Activated CD4-positive, alpha-beta T cell treated with anti-CD3 and anti-CD28 coated beads, Interleukin-2, Interleukin-6, amounts not matched to agents 100 ng/mL and 50 ng/mL, durations not matched to agents 16 hours and 8 hours (primary cell): ENCODE data around the gene CFTR.
"Not testable (repeated sequence)": the region's sequence is repeated elsewhere in the genome, so short reads cannot be mapped to it uniquely, and the experiment has no call there.

ENCODE experiments used
- DNase-seq: peaks from one replicate; pipeline ENCODE4 v3.0.0-alpha.2; 2020

The CFTR gene

DNA sequence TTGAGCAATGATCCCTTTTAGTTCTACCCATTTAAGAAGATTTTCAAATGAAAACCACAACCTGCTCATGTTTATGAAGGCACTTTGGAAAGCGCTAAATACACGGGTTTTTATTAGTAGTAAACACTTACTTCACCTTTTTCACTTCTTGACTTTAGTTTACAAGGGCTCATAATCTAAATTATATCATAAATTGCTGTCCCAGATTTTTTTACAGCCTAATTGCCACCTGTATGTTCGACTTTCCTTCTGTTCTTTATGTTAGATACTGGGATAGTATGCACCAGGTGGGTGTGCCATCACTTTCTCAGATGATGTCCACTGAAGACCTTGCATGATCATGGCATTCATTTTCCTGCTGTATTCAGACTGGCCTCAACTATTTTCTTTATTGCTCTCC is 22.5 kb downstream of the CFTR start:
- DNase-seq = no peak

DNA sequence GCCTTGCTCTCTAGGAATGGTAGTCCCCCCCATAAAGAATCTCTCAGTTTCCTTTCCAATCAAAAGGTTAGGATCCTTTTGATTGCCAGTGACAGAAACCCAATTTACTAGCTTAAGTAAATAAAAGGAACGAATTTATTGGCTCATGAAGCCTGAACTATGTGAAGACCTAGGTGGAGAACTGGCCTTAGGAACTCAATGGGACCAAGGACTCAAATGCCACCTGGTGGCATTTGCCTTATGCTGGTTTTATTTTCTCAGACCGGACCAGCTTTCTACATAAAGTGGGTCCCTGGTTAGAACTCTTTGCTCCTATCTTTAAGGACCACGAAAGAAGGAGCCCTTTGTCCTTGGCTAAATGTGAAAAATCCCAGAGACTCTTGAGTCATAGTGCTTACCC is 25.4 kb downstream of the CFTR start:
- DNase-seq = no peak

DNA sequence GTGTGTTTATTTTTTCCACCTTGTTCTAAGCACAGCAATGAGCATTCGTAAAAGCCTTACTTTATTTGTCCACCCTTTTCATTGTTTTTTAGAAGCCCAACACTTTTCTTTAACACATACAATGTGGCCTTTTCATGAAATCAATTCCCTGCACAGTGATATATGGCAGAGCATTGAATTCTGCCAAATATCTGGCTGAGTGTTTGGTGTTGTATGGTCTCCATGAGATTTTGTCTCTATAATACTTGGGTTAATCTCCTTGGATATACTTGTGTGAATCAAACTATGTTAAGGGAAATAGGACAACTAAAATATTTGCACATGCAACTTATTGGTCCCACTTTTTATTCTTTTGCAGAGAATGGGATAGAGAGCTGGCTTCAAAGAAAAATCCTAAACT is 28.9 kb downstream of the CFTR start:
- no peak for DNase-seq

DNA sequence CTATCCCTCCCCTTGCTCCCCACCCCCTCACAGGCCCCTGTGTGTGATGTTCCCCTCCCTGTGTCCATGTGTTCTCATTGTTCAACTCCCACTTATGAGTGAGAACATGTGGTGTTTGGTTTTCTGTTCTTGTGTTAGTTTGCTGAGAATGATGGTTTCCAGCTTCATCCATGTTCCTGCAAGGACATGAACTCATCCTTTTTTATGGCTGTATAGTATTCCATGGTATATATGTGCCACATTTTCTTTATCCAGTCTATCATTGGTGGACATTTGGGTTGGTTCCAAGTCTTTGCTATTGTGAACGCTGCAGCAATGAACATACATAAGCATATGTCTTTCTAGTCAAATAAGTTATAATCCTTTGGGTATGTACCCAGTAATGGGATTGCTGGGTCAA is 37.4 kb downstream of the CFTR start:
- DNase-seq = not testable (repeated sequence)

DNA sequence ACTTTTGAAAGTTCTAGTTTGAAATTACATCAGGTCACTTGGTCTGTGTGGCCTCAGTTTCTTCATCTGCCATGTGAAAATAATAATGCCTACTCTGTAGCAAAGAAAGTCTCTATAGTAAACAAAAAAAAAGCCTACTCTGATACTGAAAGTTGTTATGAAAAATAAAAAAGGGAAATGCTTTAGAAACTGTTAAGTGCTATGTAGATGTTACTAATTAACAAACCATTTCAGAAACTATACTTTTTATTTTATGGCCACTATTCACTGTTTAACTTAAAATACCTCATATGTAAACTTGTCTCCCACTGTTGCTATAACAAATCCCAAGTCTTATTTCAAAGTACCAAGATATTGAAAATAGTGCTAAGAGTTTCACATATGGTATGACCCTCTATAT is 50.6 kb downstream of the CFTR start:
- DNase-seq = no peak

DNA sequence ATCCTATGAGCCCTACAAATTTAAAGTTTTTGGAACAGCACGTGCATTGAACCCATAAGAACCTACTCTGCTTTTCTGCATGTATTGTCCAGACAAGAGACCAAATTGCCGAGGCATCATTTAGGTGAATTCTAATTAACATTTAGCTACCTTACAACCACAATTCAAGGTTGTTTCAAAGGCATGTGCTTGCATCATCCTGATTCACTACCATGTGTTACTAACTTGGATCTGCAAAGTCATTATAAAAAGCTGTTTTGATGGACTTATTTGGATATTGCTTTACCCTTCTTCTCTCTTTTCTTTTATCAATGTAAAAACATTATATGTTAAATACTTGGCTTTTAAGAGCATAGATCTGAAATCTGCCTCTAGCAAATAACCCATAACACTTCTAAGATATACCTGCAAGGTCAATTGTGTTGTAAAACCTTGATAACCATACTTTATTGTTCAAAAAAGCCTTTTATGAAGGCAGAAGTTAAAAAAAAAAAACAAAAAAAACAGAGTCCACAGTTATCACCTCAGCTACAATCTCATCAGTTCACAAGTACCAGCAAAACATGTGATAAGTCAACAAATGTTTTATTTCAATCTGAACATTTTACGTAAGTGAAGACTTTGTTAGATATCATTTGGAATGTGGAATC is 51.9 kb downstream of the CFTR start:
- DNase-seq = no peak

DNA sequence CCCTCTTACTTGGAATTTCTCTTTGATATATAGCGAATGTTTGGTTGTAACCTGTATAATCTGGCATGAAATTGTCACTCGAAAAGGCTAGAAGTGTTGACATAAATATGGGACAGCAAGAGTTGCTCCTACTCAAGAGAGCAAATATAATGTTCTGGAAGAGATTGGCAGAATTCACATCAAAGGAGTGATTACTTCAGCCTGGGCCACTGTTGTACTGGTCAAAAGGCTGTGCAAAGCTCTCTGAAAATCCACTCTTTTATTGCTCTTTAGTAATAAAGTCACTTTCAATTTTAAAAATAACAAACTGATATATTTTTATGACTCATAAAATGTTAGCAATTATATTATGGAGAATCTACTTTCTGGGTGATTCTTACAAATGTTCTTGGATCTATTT is 58.2 kb downstream of the CFTR start:
- no peak for DNase-seq

DNA sequence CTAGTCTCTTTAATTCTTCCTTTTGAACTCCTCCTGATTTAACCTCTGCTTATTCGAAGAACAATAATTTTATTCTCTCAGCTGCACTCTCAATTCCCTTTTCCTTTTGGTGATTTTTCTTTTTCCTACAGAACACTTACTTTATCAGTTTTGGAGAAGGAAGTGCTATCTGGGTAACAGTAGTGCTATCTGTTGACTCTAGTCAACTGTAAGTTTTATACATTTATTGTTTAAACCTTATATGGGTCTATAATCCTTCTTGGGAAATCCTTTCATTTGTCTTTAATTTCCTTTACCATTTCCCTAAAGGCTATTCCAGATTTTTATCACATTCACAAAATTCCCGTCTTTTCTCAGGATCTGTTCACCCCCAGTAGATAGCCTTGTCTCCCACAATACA is 64.2 kb downstream of the CFTR start:
- DNase-seq = no peak

DNA sequence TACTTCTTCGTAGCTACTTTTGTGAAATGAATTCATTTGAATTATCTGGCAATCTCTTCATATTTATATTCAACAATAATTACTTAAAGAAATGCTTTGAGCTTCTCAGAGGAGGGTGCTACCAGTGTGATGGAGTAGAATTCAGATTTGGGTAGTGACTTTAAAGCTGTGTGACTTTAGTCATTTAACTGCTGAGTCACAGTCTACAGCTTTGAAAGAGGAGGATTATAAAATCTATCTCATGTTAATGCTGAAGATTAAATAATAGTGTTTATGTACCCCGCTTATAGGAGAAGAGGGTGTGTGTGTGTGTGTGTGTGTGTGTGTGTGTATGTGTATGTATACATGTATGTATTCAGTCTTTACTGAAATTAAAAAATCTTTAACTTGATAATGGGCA is 68.2 kb downstream of the CFTR start:
- no peak for DNase-seq

DNA sequence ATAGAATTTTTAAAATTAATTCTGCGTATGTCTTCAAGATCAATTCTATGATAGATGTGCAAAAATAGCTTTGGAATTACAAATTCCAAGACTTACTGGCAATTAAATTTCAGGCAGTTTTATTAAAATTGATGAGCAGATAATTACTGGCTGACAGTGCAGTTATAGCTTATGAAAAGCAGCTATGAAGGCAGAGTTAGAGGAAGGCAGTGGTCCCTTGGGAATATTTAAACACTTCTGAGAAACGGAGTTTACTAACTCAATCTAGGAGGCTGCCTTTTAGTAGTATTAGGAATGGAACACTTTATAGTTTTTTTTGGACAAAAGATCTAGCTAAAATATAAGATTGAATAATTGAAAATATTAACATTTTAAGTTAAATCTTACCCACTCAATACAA is 70.8 kb downstream of the CFTR start:
- no peak for DNase-seq

DNA sequence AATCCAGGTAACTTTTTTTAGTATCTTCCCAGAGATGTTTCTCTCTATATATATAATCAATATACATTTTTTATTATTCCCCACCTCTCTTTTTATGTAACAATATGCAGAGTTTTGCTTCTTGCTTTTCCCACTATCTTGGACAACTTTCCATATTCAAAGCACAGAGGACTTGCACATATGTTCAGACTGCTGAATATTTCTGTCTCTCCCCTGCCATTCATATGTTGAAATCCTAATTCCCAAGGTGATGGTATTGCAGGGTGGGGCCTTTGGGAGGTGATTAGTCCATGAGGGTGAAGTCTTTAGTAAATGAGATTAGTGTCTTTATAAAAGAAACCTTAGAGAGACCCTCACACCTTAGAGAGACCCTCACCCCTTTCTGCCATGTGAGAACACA is 72.8 kb downstream of the CFTR start:
- no peak for DNase-seq

DNA sequence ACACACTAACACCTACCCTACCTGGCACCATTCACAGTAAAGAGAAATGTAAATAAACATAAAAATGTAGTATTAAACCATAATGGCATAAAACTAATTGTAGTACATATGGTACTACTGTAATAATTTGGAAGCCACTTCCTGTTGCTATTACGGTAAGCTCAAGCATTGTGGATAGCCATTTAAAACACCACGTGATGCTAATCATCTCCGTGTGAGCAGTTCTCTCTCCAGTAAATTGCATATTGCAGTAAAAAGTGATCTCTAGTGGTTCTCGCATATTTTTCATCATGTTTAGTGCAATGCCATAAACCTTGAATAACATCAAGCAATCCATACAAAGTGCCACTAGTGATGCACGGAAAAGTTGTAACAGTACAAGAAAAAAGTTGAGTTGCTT is 75.4 kb downstream of the CFTR start:
- DNase-seq = no peak

DNA sequence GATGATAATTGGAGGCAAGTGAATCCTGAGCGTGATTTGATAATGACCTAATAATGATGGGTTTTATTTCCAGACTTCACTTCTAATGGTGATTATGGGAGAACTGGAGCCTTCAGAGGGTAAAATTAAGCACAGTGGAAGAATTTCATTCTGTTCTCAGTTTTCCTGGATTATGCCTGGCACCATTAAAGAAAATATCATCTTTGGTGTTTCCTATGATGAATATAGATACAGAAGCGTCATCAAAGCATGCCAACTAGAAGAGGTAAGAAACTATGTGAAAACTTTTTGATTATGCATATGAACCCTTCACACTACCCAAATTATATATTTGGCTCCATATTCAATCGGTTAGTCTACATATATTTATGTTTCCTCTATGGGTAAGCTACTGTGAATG is 79.6 kb downstream of the CFTR start:
- DNase-seq = no peak

DNA sequence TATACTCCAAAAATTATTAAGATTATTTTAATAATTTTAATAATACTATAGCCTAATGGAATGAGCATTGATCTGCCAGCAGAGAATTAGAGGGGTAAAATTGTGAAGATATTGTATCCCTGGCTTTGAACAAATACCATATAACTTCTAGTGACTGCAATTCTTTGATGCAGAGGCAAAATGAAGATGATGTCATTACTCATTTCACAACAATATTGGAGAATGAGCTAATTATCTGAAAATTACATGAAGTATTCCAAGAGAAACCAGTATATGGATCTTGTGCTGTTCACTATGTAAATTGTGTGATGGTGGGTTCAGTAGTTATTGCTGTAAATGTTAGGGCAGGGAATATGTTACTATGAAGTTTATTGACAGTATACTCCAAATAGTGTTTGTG is 80.2 kb downstream of the CFTR start:
- DNase-seq = no peak

DNA sequence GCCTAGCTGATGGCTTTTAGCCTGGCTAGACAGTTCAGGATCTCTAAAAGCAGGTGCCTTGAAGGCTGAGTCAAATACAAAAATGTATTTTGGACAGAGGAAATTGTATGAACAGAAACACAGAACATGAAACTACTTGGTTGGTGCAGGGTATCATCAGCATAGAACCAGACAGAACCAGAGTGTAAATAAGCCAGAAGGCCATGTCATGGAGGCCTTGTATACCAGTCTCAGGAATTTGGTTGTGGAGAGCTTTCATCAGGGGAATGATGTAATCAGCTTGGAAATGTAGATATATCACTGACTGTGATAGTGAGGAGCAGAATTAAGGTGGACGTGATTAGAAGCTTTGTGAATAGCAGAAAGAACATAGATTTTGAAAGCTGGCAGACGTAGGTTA is 82.9 kb downstream of the CFTR start:
- DNase-seq = no peak

DNA sequence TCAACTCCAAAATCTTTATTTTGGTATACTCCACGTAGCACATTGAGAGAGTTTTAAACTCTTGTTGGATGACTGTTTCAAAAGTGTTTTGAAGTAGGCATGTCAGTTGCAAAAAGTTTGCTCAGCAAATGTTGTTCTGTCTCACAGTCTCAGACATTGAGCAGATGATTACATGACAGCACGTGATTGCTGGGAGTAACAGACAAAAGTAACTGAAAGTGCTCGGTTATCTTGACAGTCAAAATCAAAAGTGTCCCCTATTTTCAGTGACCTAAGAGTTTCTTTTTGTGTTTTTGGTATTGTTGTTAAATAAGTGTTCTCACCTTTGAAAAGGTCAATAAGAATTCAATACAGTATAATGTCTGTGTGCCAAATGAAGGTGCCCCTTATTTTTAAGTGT is 84.3 kb downstream of the CFTR start:
- DNase-seq = no peak

DNA sequence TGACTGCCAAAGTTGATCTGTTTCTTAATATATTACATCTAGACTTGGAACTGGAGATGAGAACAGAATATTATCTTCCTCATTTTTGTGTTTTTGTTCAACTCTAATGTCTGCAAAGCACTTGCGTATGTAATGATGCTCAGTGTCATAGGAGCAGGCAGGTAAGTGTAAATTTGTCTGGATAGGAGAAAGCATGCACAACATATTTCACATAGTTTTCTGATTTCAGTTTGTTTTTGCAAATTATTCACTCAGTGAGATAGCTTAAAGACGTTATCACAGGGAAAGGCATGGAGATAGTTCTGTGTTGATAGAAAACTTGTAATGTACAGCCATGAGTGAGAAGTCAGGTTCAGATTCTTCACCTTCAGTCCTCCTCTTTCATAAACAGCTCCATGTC is 84.8 kb downstream of the CFTR start:
- DNase-seq = no peak

DNA sequence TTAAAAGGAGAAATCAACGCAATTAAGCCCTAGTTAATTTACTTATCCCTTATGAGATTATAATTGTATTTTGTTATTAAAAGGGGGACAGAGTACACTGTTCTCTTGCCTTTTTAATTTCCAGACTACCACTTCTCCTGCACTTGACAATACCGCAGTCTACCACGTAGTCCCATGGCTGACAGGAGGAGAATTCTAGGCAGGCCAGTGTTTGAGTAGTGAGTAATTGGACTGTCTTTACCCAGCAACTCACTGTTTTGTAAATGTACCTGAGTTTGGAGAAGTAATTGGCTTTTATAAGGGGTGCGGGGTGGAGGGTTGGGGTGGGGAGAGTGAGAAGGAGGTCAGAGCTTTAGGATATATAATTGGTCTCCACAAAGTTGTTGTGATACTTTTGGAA is 85.4 kb downstream of the CFTR start:
- DNase-seq = no peak

DNA sequence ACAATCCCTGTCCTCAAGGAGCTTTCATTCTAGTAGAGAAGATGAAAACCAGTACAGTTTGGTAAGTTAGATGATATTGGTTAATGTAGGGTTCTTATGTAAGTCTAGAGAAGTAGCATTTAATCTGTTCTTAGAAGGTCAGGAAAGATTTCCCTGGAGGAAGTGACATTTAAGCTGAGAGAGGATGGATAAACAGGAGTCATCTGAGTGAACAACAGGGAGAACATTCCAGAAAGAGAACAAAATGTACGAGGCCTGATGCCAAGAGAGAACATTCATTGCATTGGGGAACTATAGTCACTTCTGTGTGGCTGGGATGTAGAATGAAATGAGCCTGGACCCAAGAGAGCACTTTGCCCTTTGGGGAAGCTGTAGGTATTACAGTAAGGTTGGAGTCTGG is 88.0 kb downstream of the CFTR start:
- no peak for DNase-seq

DNA sequence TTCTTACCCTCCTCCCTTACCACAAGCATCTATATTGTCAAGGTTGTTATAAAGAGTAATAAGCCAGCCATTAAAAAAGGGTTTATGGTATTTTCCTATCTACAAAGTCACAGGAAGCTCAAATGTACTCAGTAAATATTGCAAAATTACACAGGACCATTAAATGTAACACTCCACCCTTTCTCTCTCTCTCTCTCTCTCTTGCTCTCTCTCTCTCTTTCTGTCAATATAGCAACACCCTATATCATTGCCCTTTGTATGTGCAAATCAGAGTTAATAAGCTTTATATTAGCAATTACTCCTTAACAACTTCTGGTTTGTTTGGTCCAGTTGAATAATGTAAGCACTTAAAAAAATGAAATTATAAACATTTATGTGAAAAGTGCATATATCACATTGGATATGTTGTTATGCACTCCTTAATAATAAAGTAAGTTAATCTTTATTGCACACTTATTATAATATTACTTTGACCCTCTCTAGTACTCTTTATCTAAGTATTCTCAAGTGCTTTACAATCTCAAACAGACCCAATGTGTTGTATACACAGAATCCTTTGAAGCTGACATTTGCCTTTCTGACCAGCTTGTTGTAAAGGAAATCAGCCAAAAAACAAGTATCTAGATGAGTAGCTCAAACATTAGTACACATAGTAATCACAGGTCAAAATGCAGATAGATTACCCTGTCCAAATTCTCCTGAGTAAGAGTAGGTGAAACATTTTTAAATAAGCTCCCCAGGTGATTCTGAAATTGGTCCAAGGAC is 93.2 kb downstream of the CFTR start:
- no peak for DNase-seq

DNA sequence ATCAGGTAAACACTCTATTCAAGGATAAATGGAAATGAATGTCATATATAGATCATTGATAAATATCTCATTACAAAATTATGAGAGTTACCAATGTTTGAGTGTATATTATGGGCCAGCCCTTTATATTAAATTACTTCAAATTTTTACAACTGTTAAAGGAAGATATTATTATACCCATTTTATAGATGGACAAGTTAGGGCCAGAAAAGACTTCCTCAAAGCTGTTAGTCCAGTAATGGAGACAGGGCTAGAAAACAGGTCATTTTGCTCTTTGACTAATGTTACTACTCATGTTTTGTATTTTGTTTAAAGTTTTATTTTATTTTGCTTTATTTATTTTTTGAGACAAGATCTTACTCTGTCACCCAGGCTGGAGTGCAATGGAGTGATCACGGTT is 101.6 kb downstream of the CFTR start:
- DNase-seq = no peak

DNA sequence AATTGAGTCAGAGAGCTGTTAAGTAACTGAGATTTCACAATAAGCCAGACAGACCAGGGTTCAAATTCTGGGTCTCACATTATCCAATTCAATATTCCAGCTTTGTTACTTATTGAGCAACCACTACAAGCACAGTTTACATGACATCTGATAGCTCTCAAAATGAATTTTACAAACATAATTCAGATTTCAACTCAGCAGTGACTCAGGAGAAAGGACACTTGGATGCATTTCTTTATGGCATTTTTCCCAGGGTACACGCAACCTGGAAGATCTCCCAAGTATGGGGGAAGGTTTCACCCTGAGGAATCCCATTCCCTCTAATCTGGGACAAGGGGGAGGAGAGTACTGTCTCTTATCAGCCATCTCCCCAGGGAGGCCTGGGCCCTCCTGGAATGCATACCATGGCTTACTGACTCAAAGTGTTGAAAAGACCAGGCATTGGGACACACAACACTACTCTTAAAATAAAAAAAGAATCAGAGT is 102.4 kb downstream of the CFTR start:
- no peak for DNase-seq

DNA sequence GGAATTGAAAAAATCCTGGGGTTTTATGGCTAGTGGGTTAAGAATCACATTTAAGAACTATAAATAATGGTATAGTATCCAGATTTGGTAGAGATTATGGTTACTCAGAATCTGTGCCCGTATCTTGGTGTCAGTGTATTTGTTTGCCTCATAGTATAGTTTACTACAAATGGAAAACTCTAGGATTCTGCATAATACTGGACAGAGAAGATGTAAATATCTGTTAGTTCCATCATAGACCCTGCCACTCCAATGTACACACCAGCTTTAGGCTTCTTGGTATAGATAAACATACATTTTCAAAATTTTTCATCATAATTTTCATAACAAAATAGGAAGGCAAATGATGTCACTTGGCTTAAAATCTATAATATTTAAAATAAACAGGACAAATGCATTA is 108.1 kb downstream of the CFTR start:
- DNase-seq = no peak

DNA sequence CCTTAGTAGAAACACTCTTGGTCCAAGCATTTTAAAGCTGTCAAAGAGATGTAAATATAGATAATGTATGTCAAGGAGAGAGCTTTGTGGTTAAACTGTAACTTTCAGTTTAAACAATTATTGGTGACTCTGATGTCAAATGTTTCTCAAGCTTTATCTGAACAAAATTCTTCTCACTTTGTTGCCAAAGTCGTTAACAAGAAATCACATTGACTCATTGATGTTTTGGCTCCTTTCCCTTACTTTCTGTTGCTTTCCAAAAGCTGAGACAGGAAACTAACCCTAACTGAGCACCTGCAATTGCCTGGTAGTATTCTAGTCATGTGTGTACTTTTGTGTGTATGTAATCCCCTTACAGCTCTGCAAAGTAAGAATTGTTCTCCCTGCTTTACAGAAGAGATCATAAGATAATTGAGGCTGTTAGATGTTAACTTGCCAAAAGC is 108.5 kb downstream of the CFTR start:
- peak; percentile 63 for DNase-seq

DNA sequence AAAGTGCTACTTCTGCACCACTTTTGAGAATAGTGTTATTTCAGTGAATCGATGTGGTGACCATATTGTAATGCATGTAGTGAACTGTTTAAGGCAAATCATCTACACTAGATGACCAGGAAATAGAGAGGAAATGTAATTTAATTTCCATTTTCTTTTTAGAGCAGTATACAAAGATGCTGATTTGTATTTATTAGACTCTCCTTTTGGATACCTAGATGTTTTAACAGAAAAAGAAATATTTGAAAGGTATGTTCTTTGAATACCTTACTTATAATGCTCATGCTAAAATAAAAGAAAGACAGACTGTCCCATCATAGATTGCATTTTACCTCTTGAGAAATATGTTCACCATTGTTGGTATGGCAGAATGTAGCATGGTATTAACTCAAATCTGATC is 110.4 kb downstream of the CFTR start:
- DNase-seq = no peak
